GM13977 (cell line): ENCODE results near the gene QRFP.
"Not testable (repeated sequence)": the region's sequence is repeated elsewhere in the genome, so short reads cannot be mapped to it uniquely, and the experiment has no call there.

Experiments
- DNase-seq: peaks from one replicate; pipeline ENCODE4 v3.0.0; 2012; ENCODE audit warnings: low spot score
- CTCF ChIP-seq: IDR thresholded peaks from 2 replicates; pipeline ENCODE4 v1.5.1; 2012; ENCODE audit warnings: mild to moderate bottlenecking, control low read depth; ENCODE audit not compliant: insufficient read depth; ENCODE audit errors: extremely low read depth, missing control alignments
- in situ Hi-C: fragments of 300-500 bp; cut with MboI; formaldehyde crosslinking; loops from one replicate; pipeline ENCODE4 v1.12.0; 2022; ENCODE audit warnings: low sequenced_read_pairs, low pct_unique_long_range_greater_than_20kb, mixed read lengths, inconsistent platforms; ENCODE audit not compliant: unreplicated experiment

QRFP gene

GRCh38 chr9:130912932-130913598, 16.5 kb upstream of the QRFP start:
- in situ Hi-C loops: no loop called here
- no peak for DNase-seq
- no peak for TF ChIP-seq CTCF

GRCh38 chr9:130911254-130912049, 14.8 kb upstream of the QRFP start:
- in situ Hi-C loops: no loop called here
- TF ChIP-seq CTCF: no peak
- no peak for DNase-seq

GRCh38 chr9:130910670-130911069, 14.1 kb upstream of the QRFP start:
- DNase-seq, in situ Hi-C loops: not testable (repeated sequence)

GRCh38 chr9:130910041-130910440, 13.4 kb upstream of the QRFP start:
- DNase-seq, in situ Hi-C loops: not testable (repeated sequence)

GRCh38 chr9:130908878-130909355, 12.3 kb upstream of the QRFP start:
- DNase-seq: no peak
- no peak for TF ChIP-seq CTCF
- in situ Hi-C loops: no loop called here

GRCh38 chr9:130908146-130908877, 11.7 kb upstream of the QRFP start:
- TF ChIP-seq CTCF: no peak
- DNase-seq: no peak
- in situ Hi-C loops: no loop called here

- TF ChIP-seq CTCF: no peak
- in situ Hi-C loops: no loop called here
- DNase-seq: no peak
Observed at GRCh38 chr9:130906735-130907416, 10.3 kb upstream of the QRFP start.
